ENCODE results near the gene CHCHD3.

DNA sequence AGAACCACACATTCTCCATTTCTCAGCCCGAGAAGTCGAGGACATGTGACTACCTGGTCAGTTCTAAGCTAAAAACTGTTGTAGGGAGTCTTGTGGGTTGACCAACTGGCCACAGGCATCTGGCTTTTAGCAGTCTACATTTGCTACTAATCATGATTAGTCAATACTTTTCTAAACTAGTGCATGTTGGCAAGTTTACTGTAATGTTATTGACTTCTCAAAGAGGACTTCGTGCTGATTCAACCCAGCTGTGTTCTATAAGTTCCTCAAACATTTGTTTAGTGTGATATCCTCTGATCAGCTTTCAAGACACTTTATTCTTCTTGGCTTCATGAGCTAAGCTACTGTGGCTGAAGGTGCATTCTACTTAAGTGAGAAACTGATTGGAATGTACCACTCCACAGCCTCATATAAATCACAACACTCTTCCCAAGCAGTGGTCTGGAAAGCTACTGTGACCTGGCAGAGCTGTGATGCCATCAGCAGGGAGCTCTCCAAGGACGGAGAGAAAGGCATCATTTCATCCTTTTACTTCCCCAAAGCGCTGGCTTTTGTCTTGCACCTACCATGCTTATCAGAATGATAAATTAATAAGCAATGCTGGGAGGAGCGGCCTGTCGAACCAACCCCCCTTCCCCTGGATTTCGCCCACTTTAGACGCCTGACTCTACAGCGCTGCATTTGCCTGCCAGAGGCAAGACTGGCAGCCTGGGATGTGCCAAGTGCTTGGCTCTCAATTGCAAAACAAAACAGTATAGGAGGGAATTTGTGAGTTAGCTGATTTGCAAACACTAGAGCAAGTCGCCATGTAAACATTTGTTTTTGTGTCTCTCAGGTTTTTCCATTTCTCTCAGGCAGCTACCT is 298.9 kb downstream of the CHCHD3 start:
- TF ChIP-seq NR4A1 (CRISPR knock-in tag; IDR thresholded peaks at IDR 0.05): no peak
- TF ChIP-seq NR4A1 (tag; IDR thresholded peaks at IDR 0.05): no peak
- TF ChIP-seq, protein P1, sequence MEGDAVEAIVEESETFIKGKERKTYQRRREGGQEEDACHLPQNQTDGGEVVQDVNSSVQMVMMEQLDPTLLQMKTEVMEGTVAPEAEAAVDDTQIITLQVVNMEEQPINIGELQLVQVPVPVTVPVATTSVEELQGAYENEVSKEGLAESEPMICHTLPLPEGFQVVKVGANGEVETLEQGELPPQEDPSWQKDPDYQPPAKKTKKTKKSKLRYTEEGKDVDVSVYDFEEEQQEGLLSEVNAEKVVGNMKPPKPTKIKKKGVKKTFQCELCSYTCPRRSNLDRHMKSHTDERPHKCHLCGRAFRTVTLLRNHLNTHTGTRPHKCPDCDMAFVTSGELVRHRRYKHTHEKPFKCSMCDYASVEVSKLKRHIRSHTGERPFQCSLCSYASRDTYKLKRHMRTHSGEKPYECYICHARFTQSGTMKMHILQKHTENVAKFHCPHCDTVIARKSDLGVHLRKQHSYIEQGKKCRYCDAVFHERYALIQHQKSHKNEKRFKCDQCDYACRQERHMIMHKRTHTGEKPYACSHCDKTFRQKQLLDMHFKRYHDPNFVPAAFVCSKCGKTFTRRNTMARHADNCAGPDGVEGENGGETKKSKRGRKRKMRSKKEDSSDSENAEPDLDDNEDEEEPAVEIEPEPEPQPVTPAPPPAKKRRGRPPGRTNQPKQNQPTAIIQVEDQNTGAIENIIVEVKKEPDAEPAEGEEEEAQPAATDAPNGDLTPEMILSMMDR (IDR thresholded peaks at IDR 0.05 in 2 of 3, conservative IDR thresholded peaks at IDR 0.05 in 1 of 3; ENCODE audit: insufficient read depth in 2 of 3, low read depth in 1 of 3, low read length in 3 of 3): no peak

Measured in K562 (cell line).